ENCODE data around the gene NPR3.

The NPR3 gene

GRCh38 chr5:32711681-32712480 is 760 bp downstream of the NPR3 start:
- no peak for DNase-seq

GRCh38 chr5:32712481-32713360 is 1.6 kb downstream of the NPR3 start:
- no peak for DNase-seq

- DNase-seq = no peak
Observed at GRCh38 chr5:32713361-32713769, 2.2 kb downstream of the NPR3 start.

GRCh38 chr5:32713770-32714381 is 2.8 kb downstream of the NPR3 start:
- no peak for DNase-seq

- no peak for DNase-seq
Observed at GRCh38 chr5:32714836-32715235, 3.7 kb downstream of the NPR3 start.

GRCh38 chr5:32720300-32720699 is 9.2 kb downstream of the NPR3 start:
- no peak for DNase-seq

GRCh38 chr5:32721626-32722025 is 10.5 kb downstream of the NPR3 start:
- DNase-seq = no peak

- no peak for DNase-seq
Observed at GRCh38 chr5:32722957-32723356, 11.8 kb downstream of the NPR3 start.

GRCh38 chr5:32724526-32724925 is 13.4 kb downstream of the NPR3 start:
- DNase-seq = no peak

GRCh38 chr5:32726086-32726557 is 15.0 kb downstream of the NPR3 start:
- DNase-seq = no peak

GRCh38 chr5:32729651-32730050 is 18.5 kb downstream of the NPR3 start:
- DNase-seq = no peak

- DNase-seq = no peak
Observed at GRCh38 chr5:32733590-32734340, 22.6 kb downstream of the NPR3 start.

- DNase-seq = no peak
Observed at GRCh38 chr5:32734827-32735378, 23.8 kb downstream of the NPR3 start.

- DNase-seq = no peak
Observed at GRCh38 chr5:32735512-32735911, 24.4 kb downstream of the NPR3 start.

GRCh38 chr5:32736842-32737241 is 25.7 kb downstream of the NPR3 start:
- DNase-seq = no peak

- no peak for DNase-seq
Observed at GRCh38 chr5:32740651-32741050, 29.5 kb downstream of the NPR3 start.

- DNase-seq = no peak
Observed at GRCh38 chr5:32745317-32745716, 34.2 kb downstream of the NPR3 start.

GRCh38 chr5:32752411-32752810 is 41.3 kb downstream of the NPR3 start:
- no peak for DNase-seq

- DNase-seq = no peak
Observed at GRCh38 chr5:32753051-32753450, 41.9 kb downstream of the NPR3 start.

GRCh38 chr5:32753765-32754164 is 42.6 kb downstream of the NPR3 start:
- DNase-seq = no peak

GRCh38 chr5:32754284-32754683 is 43.2 kb downstream of the NPR3 start:
- no peak for DNase-seq

GRCh38 chr5:32760091-32760509 is 49.0 kb downstream of the NPR3 start:
- DNase-seq = no peak
